Fibroblast of lung (primary cell): ENCODE results near the gene CX3CR1.

Experiments used
- CTCF ChIP-seq, 2 donors: IDR thresholded peaks in 1 of 2; conservative IDR thresholded peaks in 1 of 2; 1 replicate in 1 of 2; 2 replicates in 1 of 2; pipeline ENCODE4 v1.5.1; 2011 to 2012; ENCODE audit warnings: low read length in 2 of 2, control low read depth in 1 of 2, inconsistent platforms in 1 of 2, low read depth in 1 of 2, mild to moderate bottlenecking in 1 of 2
- EZH2 ChIP-seq: IDR thresholded peaks from 2 replicates; pipeline ENCODE4 v1.5.1; 2012; ENCODE audit warnings: low read length, control low read depth, mild to moderate bottlenecking; ENCODE audit errors: missing control alignments

- TF ChIP-seq CTCF (conservative IDR thresholded peaks at IDR 0.05 in 1 of 2, IDR thresholded peaks at IDR 0.05 in 1 of 2; ENCODE audit: low read depth in 1 of 2, low read length in 2 of 2) (peak; percentile 88 to 92), EZH2 (no peak)
These were observed 12.1 kb upstream of the CX3CR1 start for GRCh38 chr3:39291903-39292329.
